BJ (cell line): Measurements from ENCODE around the gene CDH1. TPM values are rescaled to one million over a fixed set of nuclear protein-coding genes. Genes with fewer than 3 reads are reported as not detected.

Source experiments
- CTCF ChIA-PET: fragments of 350-600 bp; formaldehyde crosslinking; extraction: SDS; loops from one replicate; lab custom pipeline; 2021; ENCODE audit warnings: antibody characterized with exemption, inconsistent platforms; lab: Yijun Ruan, JAX
- POLR2A ChIA-PET: fragments of 300-600 bp; sonication (Branson Sonifier 250); formaldehyde crosslinking; extraction: SDS; loops from one replicate; lab custom pipeline; 2021; ENCODE audit warnings: antibody characterized with exemption; lab: Charles Lee
- DNase-seq: peaks from one replicate; pipeline ENCODE4 v3.0.0-alpha.2; 2011; ENCODE audit warnings: low read depth
- H3K27me3 ChIP-seq: 2 replicates; pipeline ENCODE4 v1.6.0; 2011; ENCODE audit warnings: low read length; ENCODE audit not compliant: control insufficient read depth, insufficient read depth
- H3K36me3 ChIP-seq: 2 replicates; pipeline ENCODE4 v1.5.1; 2011; ENCODE audit warnings: low read length; ENCODE audit not compliant: control insufficient read depth, insufficient read depth
- H3K4me3 ChIP-seq: 2 replicates; pipeline ENCODE4 v1.5.1; 2011; ENCODE audit warnings: low read depth, mild to moderate bottlenecking, control low read depth, low read length
- polyA plus RNA-seq: library from polyadenylated mRNA; depleted of rRNA; stranded (reverse); fragments of >200 nt; gene quantifications from 2 replicates; pipeline ENCODE4 v1.2.3, GENCODE V29; 2011
- TF ChIP-seq, protein P1 (sequence below): IDR thresholded peaks from 2 replicates; pipeline ENCODE4 v1.5.1; 2011; ENCODE audit warnings: low read depth, mild to moderate bottlenecking, control low read depth, inconsistent platforms, low read length, moderate library complexity; ENCODE audit not compliant: insufficient read depth

Gene CDH1
- polyA plus RNA-seq, 1 experiment: 0.26 TPM

DNA sequence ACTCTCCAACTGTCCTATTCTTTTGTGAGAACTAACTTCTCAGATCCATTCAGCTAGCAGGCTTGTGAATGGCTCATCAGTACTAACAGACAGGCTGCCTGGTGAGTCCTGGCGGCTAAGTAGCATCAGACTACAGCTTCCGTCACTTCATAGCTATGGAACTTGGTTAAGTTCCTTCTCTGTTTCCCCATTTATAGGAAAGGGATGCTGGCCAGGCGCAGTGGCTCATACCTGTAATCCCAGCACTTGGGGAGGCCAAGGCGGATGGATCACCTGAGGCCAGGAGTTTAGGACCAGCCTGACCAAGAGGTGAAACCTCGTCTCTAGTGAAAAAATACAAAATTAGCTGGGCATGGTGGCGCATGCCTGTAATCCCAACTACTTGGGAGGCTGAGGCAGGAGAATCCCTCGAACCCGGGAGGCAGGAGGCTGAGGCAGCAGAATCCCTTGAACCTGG, 56.3 kb downstream of the CDH1 start:
- no peak for DNase-seq
- TF ChIP-seq, protein P1, sequence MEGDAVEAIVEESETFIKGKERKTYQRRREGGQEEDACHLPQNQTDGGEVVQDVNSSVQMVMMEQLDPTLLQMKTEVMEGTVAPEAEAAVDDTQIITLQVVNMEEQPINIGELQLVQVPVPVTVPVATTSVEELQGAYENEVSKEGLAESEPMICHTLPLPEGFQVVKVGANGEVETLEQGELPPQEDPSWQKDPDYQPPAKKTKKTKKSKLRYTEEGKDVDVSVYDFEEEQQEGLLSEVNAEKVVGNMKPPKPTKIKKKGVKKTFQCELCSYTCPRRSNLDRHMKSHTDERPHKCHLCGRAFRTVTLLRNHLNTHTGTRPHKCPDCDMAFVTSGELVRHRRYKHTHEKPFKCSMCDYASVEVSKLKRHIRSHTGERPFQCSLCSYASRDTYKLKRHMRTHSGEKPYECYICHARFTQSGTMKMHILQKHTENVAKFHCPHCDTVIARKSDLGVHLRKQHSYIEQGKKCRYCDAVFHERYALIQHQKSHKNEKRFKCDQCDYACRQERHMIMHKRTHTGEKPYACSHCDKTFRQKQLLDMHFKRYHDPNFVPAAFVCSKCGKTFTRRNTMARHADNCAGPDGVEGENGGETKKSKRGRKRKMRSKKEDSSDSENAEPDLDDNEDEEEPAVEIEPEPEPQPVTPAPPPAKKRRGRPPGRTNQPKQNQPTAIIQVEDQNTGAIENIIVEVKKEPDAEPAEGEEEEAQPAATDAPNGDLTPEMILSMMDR: no peak
- H3K36me3 ChIP-seq: no peaks in the 10 kb centered on the region
- ChIA-PET CTCF (interaction anchor here (0.8 to 1.2 kb wide), 3 partner anchors 28 to 272 kb away, joined by 3 to 6 read pairs (median 4); no protein-coding TSS in a partner anchor), POLR2A (interaction anchor here (0.6 kb wide), 1 partner anchor 21 kb away, joined by 12 read pairs; no protein-coding TSS in a partner anchor)
- no peaks in the 10 kb centered on the region for H3K27me3 ChIP-seq
- H3K4me3 ChIP-seq: no peak overlapping the region

DNA sequence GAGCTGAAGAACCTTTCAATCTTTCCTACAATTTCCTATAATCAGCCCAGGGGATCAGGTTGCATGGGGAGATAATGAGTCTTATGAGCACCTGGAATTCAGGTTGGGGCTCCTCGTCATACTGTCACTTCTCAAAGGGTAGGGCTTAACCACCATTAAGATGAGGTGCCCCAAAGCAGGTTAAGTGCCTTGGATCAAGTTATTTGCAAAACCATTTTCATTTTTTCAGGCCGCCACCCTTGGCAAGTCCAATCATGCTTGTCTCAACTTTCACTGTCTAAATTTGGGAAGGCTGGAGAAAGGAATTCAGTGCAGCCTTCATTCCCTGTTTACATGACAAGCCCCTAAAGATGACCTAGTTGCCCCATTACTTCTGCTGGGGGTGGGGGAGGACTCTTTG, 61.3 kb downstream of the CDH1 start:
- no peak for DNase-seq
- Histone ChIP-seq H3K27me3 (0 out of 2 replicates have a peak, but pooled peaks cover 1% of the 10 kb centered on the region), H3K36me3 (no peaks in the 10 kb centered on the region), H3K4me3 (no peak overlapping the region)
- CTCF ChIA-PET: interaction anchor here (0.7 to 3.6 kb wide), 6 partner anchors 18 to 270 kb away, joined by 3 to 22 read pairs (median 3); no protein-coding TSS in a partner anchor
- POLR2A ChIA-PET: interaction anchor here (0.5 kb wide), 1 partner anchor 308 kb away, joined by 3 read pairs; no protein-coding TSS in a partner anchor
- TF ChIP-seq, protein P1: no peak

DNA sequence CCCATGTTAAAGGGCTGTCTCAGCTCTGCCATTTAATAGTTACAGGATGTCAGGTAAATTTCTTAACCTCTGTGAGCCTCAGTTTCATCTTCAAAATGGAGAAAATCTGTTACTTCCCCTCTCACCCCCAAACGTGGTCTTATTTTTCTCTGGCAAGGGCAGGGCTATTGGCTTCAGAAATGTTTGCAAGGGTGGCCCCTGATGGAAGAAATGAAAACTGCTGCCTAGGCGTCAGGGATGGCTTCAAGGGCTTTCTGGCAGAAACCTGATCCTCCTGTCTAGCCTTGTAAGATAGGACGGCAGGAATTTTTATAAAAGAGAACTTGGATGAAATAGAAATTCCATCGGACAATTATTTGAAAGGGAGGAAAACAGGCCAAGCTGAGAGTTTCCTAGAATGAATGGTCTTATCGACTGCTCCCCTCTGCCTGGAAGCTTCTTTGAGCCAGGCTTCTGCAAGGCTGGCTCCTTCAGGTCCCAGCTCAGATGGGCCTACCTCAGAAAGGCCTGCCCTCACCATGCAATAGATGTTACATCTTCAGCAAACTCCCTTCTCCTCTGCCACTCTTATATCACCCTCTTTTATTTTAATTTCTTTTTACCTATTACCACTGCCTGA, 63.3 kb downstream of the CDH1 start:
- H3K36me3 ChIP-seq: no peaks in the 10 kb centered on the region
- CTCF ChIA-PET: interaction anchor here (0.6 to 5.8 kb wide), 20 partner anchors 9 to 273 kb away, joined by 3 to 43 read pairs (median 4); no protein-coding TSS in a partner anchor
- no peak overlapping the region for H3K4me3 ChIP-seq
- POLR2A ChIA-PET: no interaction called here
- DNase-seq: peak; percentile 76
- TF ChIP-seq, protein P1: peak; percentile 89
- H3K27me3 ChIP-seq: 0 out of 2 replicates have a peak, but pooled peaks cover 1% of the 10 kb centered on the region

DNA sequence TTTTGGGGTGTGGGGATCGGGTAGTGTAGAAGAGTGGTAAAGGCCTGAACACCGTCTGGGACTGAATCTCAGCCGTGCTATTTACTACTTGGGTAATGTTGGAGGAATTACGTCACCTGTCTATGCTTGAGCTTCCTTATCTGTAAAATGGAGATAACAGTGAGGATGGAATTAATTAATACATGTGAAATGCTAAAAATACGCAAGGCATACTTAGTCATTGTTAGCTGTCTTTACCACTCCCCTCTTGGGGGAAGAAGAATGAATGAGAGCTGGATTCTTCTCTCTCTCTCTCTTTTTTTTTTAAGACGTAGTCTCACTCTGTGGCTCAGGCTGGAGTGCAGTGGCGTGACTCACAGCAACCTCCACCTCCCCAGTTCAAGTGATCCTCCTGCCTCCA, 65.1 kb downstream of the CDH1 start:
- POLR2A ChIA-PET: no interaction called here
- DNase-seq: peak; percentile 14
- CTCF ChIA-PET: interaction anchor here (0.9 to 5.8 kb wide), 2 partner anchors 17 to 212 kb away, joined by 4 to 43 read pairs; no protein-coding TSS in a partner anchor
- no peak overlapping the region for H3K4me3 ChIP-seq
- no peaks in the 10 kb centered on the region for H3K36me3 ChIP-seq
- TF ChIP-seq, protein P1: no peak
- H3K27me3 ChIP-seq: 0 out of 2 replicates have a peak, but pooled peaks cover 1% of the 10 kb centered on the region

DNA sequence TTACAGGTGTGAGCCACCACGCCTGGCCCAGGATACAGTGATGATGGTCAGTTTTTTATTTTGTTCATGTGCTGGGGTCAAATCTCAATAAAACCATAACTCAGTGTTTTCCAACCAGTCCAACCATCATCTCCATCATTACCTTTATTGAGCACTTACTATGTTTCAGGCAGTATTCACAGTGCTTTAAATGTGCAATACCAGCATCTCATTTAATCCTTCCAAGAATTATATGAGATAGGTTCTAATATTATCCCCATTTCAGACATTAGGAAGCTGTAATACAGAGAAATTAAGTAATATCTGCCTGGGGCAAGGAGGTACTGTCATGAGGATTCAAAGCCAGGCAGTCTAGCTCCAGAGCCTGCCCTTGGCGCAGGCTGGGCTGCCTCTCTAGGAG, 69.3 kb downstream of the CDH1 start:
- Histone ChIP-seq H3K36me3 (no peaks in the 10 kb centered on the region), H3K4me3 (no peak overlapping the region), H3K27me3 (0 out of 2 replicates have a peak, but pooled peaks cover 1% of the 10 kb centered on the region)
- CTCF ChIA-PET: interaction anchor here (0.8 to 1.6 kb wide), 3 partner anchors 13 to 286 kb away, joined by 3 to 5 read pairs (median 4); no protein-coding TSS in a partner anchor
- POLR2A ChIA-PET: no interaction called here
- TF ChIP-seq, protein P1: no peak
- DNase-seq: no peak
